ENCODE data around the gene MTCL1. TPM values are rescaled to one million over a fixed set of nuclear protein-coding genes. Genes with fewer than 3 reads are reported as not detected.
"Not testable (repeated sequence)": the region's sequence is repeated elsewhere in the genome, so short reads cannot be mapped to it uniquely, and the experiment has no call there.

MTCL1 gene
- total RNA-seq, 1 donor, result 59.6 TPM

GRCh38 chr18:8754995-8755960, 49.9 kb downstream of the MTCL1 start:
- peak; percentile 51 for DNase-seq (ENCODE audit: low read depth)
- TF ChIP-seq CTCF (IDR thresholded peaks at IDR 0.05; ENCODE audit: insufficient read depth, low read depth, low read length), result no peak
- no peak overlapping the region for H3K4me3 ChIP-seq (ENCODE audit: low read depth, low read length)

- no peak for TF ChIP-seq CTCF (IDR thresholded peaks at IDR 0.05; ENCODE audit: insufficient read depth, low read depth, low read length)
- DNase-seq (ENCODE audit: low read depth), result no peak
Measured at GRCh38 chr18:8756571-8756970, 51.2 kb downstream of the MTCL1 start.

DNA sequence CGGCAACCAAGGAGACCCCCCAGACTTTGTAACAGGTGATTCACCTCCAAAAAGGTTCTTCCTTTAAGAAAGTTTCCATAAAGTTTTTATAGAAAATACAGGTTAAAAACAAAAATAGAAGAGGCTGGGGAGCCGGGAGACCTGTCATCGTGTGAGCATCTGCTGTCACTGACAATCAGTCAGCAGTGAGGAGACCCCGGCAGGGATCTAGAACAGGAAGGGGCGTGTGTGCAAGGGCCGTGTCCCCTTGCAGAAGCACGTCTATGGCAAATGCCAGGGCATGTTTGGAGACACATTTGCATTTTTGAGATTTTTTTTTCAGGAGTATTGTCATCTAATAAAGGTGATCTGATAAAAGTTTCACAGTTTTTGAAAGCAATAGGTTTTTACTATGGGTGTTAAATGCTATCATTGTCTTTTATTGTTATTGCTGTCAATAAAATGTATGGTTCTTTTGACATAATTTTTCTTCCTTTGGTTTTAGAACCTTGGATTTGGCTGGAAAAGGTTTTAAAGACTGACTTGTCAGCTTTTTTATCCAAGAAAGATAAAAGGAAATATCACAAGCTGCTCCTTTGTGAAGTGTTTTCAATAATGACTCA, 52.1 kb downstream of the MTCL1 start:
- no peak for TF ChIP-seq CTCF (IDR thresholded peaks at IDR 0.05; ENCODE audit: insufficient read depth, low read depth, low read length)
- no peak for DNase-seq (ENCODE audit: low read depth)
- no peak overlapping the region for H3K4me3 ChIP-seq (ENCODE audit: low read depth, low read length)

More at GRCh38 chr18:8756571-8756970, 51.2 kb downstream of the MTCL1 start:
- H3K4me3 ChIP-seq (ENCODE audit: low read depth, low read length), result no peak overlapping the region

- TF ChIP-seq CTCF (IDR thresholded peaks at IDR 0.05; ENCODE audit: insufficient read depth, low read depth, low read length), result no peak
- no peak for DNase-seq (ENCODE audit: low read depth)
- no peak overlapping the region for H3K4me3 ChIP-seq (ENCODE audit: low read depth, low read length)
Measured at GRCh38 chr18:8758466-8758865, 53.1 kb downstream of the MTCL1 start.

DNA sequence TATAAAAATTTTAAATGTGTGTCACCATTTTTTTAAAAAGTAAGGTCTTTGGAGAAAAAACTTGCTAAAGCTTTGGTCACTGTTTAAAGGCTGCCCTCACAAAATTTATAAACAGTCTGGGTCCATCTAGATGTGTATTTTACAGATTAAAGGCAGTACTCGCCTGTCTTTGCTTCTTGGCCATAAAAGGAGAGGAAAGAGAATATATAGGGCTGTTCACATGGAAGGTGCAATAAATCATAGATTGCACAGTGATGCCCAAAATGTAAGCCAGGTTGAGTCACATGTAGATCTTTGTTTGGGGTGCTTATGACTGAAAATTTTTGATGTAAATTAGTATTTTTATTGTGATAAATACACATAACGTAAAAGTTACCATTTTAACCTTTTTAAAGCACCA, 55.6 kb downstream of the MTCL1 start:
- DNase-seq (ENCODE audit: low read depth), result peak; percentile 17
- no peak overlapping the region for H3K4me3 ChIP-seq (ENCODE audit: low read depth, low read length)
- TF ChIP-seq CTCF (IDR thresholded peaks at IDR 0.05; ENCODE audit: insufficient read depth, low read depth, low read length), result no peak

DNA sequence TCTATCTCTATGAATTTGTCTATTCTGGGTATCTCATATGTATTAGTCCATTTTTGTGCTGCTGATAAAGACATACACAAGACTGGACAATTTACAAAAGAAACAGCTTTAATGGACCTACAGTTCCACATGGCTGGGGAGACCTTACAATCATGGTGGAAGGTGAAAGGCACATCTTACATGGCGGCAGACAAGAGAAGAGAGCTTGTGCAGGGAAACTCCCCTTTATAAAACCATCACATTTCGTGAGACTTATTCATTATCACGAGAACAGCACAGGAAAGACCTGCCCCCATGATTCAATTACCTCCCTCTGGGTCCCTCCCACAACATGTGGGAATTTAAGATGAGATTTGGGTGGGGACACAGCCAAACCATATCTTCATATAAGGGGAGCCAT, 56.2 kb downstream of the MTCL1 start:
- not testable (repeated sequence) for DNase-seq (ENCODE audit: low read depth); H3K4me3 ChIP-seq (ENCODE audit: low read depth, low read length)

- no peak for DNase-seq (ENCODE audit: low read depth)
- TF ChIP-seq CTCF (IDR thresholded peaks at IDR 0.05; ENCODE audit: insufficient read depth, low read depth, low read length), result no peak
- no peak overlapping the region for H3K4me3 ChIP-seq (ENCODE audit: low read depth, low read length)
Measured at GRCh38 chr18:8762968-8763367, 57.6 kb downstream of the MTCL1 start.

Data from fibroblast of villous mesenchyme (primary cell).